Amniotic stem cell (primary cell): ENCODE measurements around the gene PCDH18.
A peak's percentile ranks its signal among the peaks of the same experiment; 100 is the strongest.
"Not testable (repeated sequence)": the region's sequence is repeated elsewhere in the genome, so short reads cannot be mapped to it uniquely, and the experiment has no call there.

ENCODE experiments used
- DNase-seq: peaks from one replicate; lab custom pipeline; 2025; lab: John Stamatoyannopoulos, UW

PCDH18 gene

GRCh38 chr4:137529432-137529831 lies 2.9 kb downstream of the PCDH18 start:
- no peak for DNase-seq

GRCh38 chr4:137528673-137529072 lies 3.6 kb downstream of the PCDH18 start:
- DNase-seq = no peak

- DNase-seq = no peak
These were observed 5.6 kb downstream of the PCDH18 start for GRCh38 chr4:137526681-137527080.

GRCh38 chr4:137524725-137525369 lies 7.4 kb downstream of the PCDH18 start:
- DNase-seq = no peak

- no peak for DNase-seq
These were observed 9.0 kb downstream of the PCDH18 start for GRCh38 chr4:137523329-137523728.

GRCh38 chr4:137521053-137521452 lies 11.2 kb downstream of the PCDH18 start:
- DNase-seq = no peak

- DNase-seq = peak; percentile 52
These were observed 12.9 kb downstream of the PCDH18 start for GRCh38 chr4:137519406-137519805.

- not testable (repeated sequence) for DNase-seq
These were observed 15.0 kb downstream of the PCDH18 start for GRCh38 chr4:137517323-137517722.

- DNase-seq = no peak
These were observed 17.7 kb downstream of the PCDH18 start for GRCh38 chr4:137514406-137515111.

GRCh38 chr4:137510557-137511265 lies 21.6 kb downstream of the PCDH18 start:
- DNase-seq = peak; percentile 57

- DNase-seq = no peak
These were observed 22.4 kb downstream of the PCDH18 start for GRCh38 chr4:137509855-137510282.

GRCh38 chr4:137502339-137503129 lies 29.8 kb downstream of the PCDH18 start:
- no peak for DNase-seq

GRCh38 chr4:137496267-137496666 lies 36.0 kb downstream of the PCDH18 start:
- DNase-seq = not testable (repeated sequence)

- DNase-seq = no peak
These were observed 36.7 kb downstream of the PCDH18 start for GRCh38 chr4:137495578-137495977.

- DNase-seq = not testable (repeated sequence)
These were observed 48.9 kb downstream of the PCDH18 start for GRCh38 chr4:137483313-137483959.

- DNase-seq = not testable (repeated sequence)
These were observed 52.6 kb downstream of the PCDH18 start for GRCh38 chr4:137479657-137480056.

GRCh38 chr4:137476345-137476744 lies 55.9 kb downstream of the PCDH18 start:
- no peak for DNase-seq

- DNase-seq = no peak
These were observed 57.5 kb downstream of the PCDH18 start for GRCh38 chr4:137474711-137475301.

GRCh38 chr4:137471895-137472294 lies 60.4 kb downstream of the PCDH18 start:
- no peak for DNase-seq

GRCh38 chr4:137471461-137471860 lies 60.8 kb downstream of the PCDH18 start:
- no peak for DNase-seq

GRCh38 chr4:137470806-137471205 lies 61.5 kb downstream of the PCDH18 start:
- no peak for DNase-seq
